ENCODE results near the gene PIGM. TPM values are rescaled to one million over a fixed set of nuclear protein-coding genes. Genes with fewer than 3 reads are reported as not detected.

Gene PIGM
- total RNA-seq, 1 experiment from 2014 or later, result 13.2 TPM

- peaks cover 25% of the 10 kb centered on the region for H3K27me3 Mint-ChIP-seq (ENCODE audit: unreplicated experiment)
- no peaks in the 10 kb centered on the region for H3K4me1 Mint-ChIP-seq (ENCODE audit: low read depth, unreplicated experiment)
- no peaks in the 10 kb centered on the region for H3K9me3 Mint-ChIP-seq (ENCODE audit: low read depth, unreplicated experiment)
- BruUV-seq (replicated peaks), result no TSS peak
- H3K27ac Mint-ChIP-seq (ENCODE audit: unreplicated experiment), result no peak overlapping the region
- intact Hi-C loops (cut with micrococcal nuclease; ENCODE audit: unreplicated experiment), result no loop called here
- no peak for DNase-seq
- no peak for TF ChIP-seq CTCF (IDR thresholded peaks at IDR 0.05; ENCODE audit: unreplicated experiment)
- no peaks in the 10 kb centered on the region for H3K36me3 Mint-ChIP-seq (ENCODE audit: insufficient read depth, unreplicated experiment)
- no peak overlapping the region for H3K4me3 Mint-ChIP-seq (ENCODE audit: low read depth, unreplicated experiment)
- CTCF ChIA-PET, result no interaction called here
These were observed 42.2 kb downstream of the PIGM start for GRCh38 chr1:159989581-159989980.

- H3K4me3 Mint-ChIP-seq (ENCODE audit: low read depth, unreplicated experiment), result no peak overlapping the region
- BruUV-seq (replicated peaks), result no TSS peak
- CTCF ChIA-PET, result no interaction called here
- DNase-seq, result no peak
- intact Hi-C loops (cut with micrococcal nuclease; ENCODE audit: unreplicated experiment), result no loop called here
- no peaks in the 10 kb centered on the region for H3K36me3 Mint-ChIP-seq (ENCODE audit: insufficient read depth, unreplicated experiment)
- H3K4me1 Mint-ChIP-seq (ENCODE audit: low read depth, unreplicated experiment), result no peaks in the 10 kb centered on the region
- TF ChIP-seq CTCF (IDR thresholded peaks at IDR 0.05; ENCODE audit: unreplicated experiment), result no peak
- H3K9me3 Mint-ChIP-seq (ENCODE audit: low read depth, unreplicated experiment), result no peaks in the 10 kb centered on the region
- peaks cover 39% of the 10 kb centered on the region for H3K27me3 Mint-ChIP-seq (ENCODE audit: unreplicated experiment)
- no peak overlapping the region for H3K27ac Mint-ChIP-seq (ENCODE audit: unreplicated experiment)
These were observed 43.8 kb downstream of the PIGM start for GRCh38 chr1:159988006-159988405.

DNA sequence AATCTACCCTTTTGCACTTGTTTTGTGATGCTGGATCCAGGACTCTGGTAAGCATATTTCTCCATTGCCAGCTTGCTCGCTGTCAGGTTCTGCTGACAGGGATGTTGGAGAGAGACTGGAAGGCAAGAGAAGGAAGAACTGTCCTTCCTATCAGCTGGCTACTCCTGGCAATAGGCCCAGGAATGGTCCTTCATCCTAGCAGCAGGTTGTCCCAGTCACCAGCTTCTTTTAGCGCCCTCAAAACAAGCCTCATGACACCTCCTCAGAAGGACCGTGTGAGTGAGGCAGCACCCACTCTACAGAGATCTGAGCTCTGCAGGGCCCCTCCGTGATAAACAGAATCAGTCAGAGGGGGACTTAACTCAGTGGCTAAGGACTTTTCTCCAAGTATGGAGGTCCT lies 44.6 kb downstream of the PIGM start:
- Mint-ChIP-seq H3K9me3 (ENCODE audit: low read depth, unreplicated experiment) (no peaks in the 10 kb centered on the region), H3K27ac (ENCODE audit: unreplicated experiment) (no peak overlapping the region), H3K27me3 (ENCODE audit: unreplicated experiment) (peaks cover 47% of the 10 kb centered on the region), H3K36me3 (ENCODE audit: insufficient read depth, unreplicated experiment) (no peaks in the 10 kb centered on the region), H3K4me3 (ENCODE audit: low read depth, unreplicated experiment) (no peak overlapping the region), H3K4me1 (ENCODE audit: low read depth, unreplicated experiment) (no peaks in the 10 kb centered on the region)
- BruUV-seq (replicated peaks), result no TSS peak
- CTCF ChIA-PET, result no interaction called here
- no peak for DNase-seq
- no peak for TF ChIP-seq CTCF (IDR thresholded peaks at IDR 0.05; ENCODE audit: unreplicated experiment)
- intact Hi-C loops (cut with micrococcal nuclease; ENCODE audit: unreplicated experiment), result no loop called here

GRCh38 chr1:159986531-159986930 lies 45.3 kb downstream of the PIGM start:
- H3K27ac Mint-ChIP-seq (ENCODE audit: unreplicated experiment), result no peak overlapping the region
- H3K4me3 Mint-ChIP-seq (ENCODE audit: low read depth, unreplicated experiment), result no peak overlapping the region
- intact Hi-C loops (cut with micrococcal nuclease; ENCODE audit: unreplicated experiment), result no loop called here
- no peaks in the 10 kb centered on the region for H3K4me1 Mint-ChIP-seq (ENCODE audit: low read depth, unreplicated experiment)
- no peaks in the 10 kb centered on the region for H3K36me3 Mint-ChIP-seq (ENCODE audit: insufficient read depth, unreplicated experiment)
- CTCF ChIA-PET, result no interaction called here
- no TSS peak for BruUV-seq (replicated peaks)
- no peak for TF ChIP-seq CTCF (IDR thresholded peaks at IDR 0.05; ENCODE audit: unreplicated experiment)
- no peak for DNase-seq
- H3K27me3 Mint-ChIP-seq (ENCODE audit: unreplicated experiment), result peaks cover 54% of the 10 kb centered on the region
- H3K9me3 Mint-ChIP-seq (ENCODE audit: low read depth, unreplicated experiment), result no peaks in the 10 kb centered on the region
